GM12864 (cell line): ENCODE measurements around the gene RHOB.

Experiments used
- DNase-seq: peaks from one replicate; pipeline ENCODE4 v3.0.0-alpha.2; 2011; ENCODE audit warnings: low read depth
- H3K4me3 ChIP-seq: 2 replicates; pipeline ENCODE4 v1.5.1; 2011; ENCODE audit warnings: mild to moderate bottlenecking, low read depth, low read length, control low read depth
- CTCF ChIP-seq: IDR thresholded peaks from 2 replicates; pipeline ENCODE4 v1.5.1; 2011; ENCODE audit warnings: low read depth, mild to moderate bottlenecking, moderate library complexity, low read length, control low read depth, inconsistent platforms; ENCODE audit errors: missing control alignments

The RHOB gene

GRCh38 chr2:20421988-20422370 is 24.9 kb upstream of the RHOB start:
- no peak for DNase-seq

GRCh38 chr2:20422402-20423271 is 24.2 kb upstream of the RHOB start:
- no peak overlapping the region for H3K4me3 ChIP-seq
- DNase-seq = no peak

More at GRCh38 chr2:20421988-20422370, 24.9 kb upstream of the RHOB start:
- no peak overlapping the region for H3K4me3 ChIP-seq
- no peak for TF ChIP-seq CTCF

DNA sequence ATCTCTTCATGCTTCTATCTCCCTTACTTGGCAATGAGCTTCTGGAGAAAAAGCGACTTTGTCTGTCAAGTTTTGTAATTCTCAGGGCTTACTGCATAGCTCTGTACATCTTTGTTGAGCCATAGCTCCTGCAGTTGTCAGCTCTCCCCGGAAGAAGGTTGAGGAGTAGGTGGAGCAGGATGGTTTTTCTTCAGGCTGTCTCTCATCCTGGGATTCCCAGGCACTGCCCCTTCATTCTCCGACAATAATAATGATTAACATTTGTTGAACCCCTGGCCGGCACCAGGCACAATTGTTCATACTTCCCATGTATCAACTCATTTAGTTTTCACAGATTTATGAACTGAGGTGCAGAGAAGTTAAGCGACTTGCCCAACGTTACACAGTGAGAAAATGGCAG is 23.5 kb upstream of the RHOB start:
- H3K4me3 ChIP-seq = no peak overlapping the region
- no peak for TF ChIP-seq CTCF
- no peak for DNase-seq

More at GRCh38 chr2:20422402-20423271, 24.2 kb upstream of the RHOB start:
- TF ChIP-seq CTCF = peak; percentile 54

DNA sequence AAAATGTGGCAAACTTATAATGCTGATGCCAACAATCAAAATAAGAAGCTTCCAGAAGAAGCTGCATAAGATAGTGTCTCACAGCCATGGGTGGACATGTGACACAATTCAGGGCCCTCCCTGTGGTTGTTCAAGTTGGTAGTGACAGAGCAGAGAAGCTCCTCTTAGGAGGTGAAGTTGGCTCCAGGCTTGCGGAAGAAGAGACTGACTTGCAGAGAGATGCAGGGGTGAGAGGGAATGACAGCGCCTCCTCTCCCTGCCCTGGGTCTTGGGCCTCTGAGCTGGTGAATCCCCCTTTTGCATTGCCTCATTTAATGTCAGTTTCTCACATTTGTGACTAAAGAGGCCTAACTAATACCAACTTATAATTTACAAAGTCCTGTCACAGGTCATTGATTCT is 23.0 kb upstream of the RHOB start:
- no peak for TF ChIP-seq CTCF
- DNase-seq = no peak
- no peak overlapping the region for H3K4me3 ChIP-seq

- TF ChIP-seq CTCF = no peak
- H3K4me3 ChIP-seq = peak overlapping the region; percentile 17
- DNase-seq = peak; percentile 67
Observed at GRCh38 chr2:20424300-20425290, 22.3 kb upstream of the RHOB start.

GRCh38 chr2:20425371-20425881 is 21.4 kb upstream of the RHOB start:
- no peak for DNase-seq
- H3K4me3 ChIP-seq = no peak overlapping the region; the same call in 1 of the 2 replicates
- no peak for TF ChIP-seq CTCF
